ENCODE data around the gene RAB5A. TPM values are rescaled to one million over a fixed set of nuclear protein-coding genes. Genes with fewer than 3 reads are reported as not detected.
"Not testable (repeated sequence)": the region's sequence is repeated elsewhere in the genome, so short reads cannot be mapped to it uniquely, and the experiment has no call there.

RAB5A gene, protein sequence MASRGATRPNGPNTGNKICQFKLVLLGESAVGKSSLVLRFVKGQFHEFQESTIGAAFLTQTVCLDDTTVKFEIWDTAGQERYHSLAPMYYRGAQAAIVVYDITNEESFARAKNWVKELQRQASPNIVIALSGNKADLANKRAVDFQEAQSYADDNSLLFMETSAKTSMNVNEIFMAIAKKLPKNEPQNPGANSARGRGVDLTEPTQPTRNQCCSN
- total RNA-seq = 10 to 100 TPM; 39.8 to 61.2 (median 46.9) TPM
- polyA plus RNA-seq = 10 to 100 TPM; 24.6 to 65.8 TPM
- long read RNA-seq, donor 1, transcript RAB5A-201 (6 exons, 2,536 nt) = major isoform, 23 of 32 reads
- long read RNA-seq, donor 1, partial matches to known transcripts = 1 of 32 reads
- long read RNA-seq, donor 1, other reads (novel, unspliced or antisense) = 8 of 32 reads
- long read RNA-seq, donor 2, transcript RAB5A-201 (6 exons, 2,536 nt) = major isoform, 22 of 30 reads
- long read RNA-seq, donor 2, transcript RAB5A-208 (2 exons, 532 nt) = minor isoform, 7 of 30 reads
- long read RNA-seq, donor 2, partial matches to known transcripts = 0 of 30 reads
- long read RNA-seq, donor 2, other reads (novel, unspliced or antisense) = 0 of 30 reads
- long read RNA-seq, donor 3, transcript RAB5A-201 (6 exons, 2,536 nt) = major isoform, 41 of 49 reads
- long read RNA-seq, donor 3, partial matches to known transcripts = 2 of 49 reads
- long read RNA-seq, donor 3, other reads (novel, unspliced or antisense) = 5 of 49 reads

DNA sequence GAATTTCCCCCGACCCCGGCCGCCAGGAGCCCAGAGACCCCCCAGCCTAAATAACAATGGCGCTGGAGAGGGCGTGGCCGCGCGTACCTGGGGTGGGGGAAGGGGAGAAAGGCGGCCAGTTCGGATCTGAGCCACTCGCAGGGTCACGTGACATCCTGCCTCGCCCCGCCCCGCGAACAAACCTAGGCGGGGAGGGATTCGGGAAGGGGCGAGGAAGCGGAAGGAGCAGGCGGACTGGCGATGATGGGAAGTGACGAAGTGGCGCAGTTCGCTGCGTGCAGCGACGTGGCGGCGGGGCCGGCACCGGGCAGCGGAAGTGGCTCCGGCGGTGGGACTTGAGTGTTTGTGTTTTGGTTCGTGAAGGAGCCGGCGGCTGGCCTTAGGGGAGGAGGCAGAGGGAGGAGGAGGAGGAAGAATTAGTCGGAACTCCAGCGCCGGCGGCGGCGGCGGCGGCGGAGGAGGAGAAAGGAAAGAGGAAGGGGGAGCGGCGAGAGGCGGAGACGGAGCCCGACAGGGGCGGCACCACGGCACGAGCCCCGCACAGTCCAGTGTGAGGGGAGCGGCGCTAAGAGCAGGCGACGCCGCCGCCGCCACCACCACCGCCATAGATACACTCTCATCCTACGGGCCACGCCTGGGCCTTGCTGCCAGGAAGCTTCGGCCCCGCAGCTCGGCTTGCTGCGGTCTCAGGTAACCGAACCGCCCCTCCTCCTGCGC lies at the start of gene RAB5A:
Gene RAB5A, plus strand, starts transcription at position 266 of the 717 bp plus-strand sequence. CDS start 3,802 bp downstream, outside the sequence.
- peak within 1 kb of the TSS; percentile 92 to 96 for H3K27ac ChIP-seq
- peak; percentile 97 to 98 (median 97) for DNase-seq
- TF ChIP-seq EP300 (IDR thresholded peaks at IDR 0.05) (peak; percentile 93), POLR2A (IDR thresholded peaks at IDR 0.05) (peak; percentile 93), CTCF (IDR thresholded peaks at IDR 0.05) (peak in 2 of 3 donors; percentile 2 to 18)
- 0 to 1% (median 1%) methylated on average over 64 to 73 of the region's 73 CpGs for WGBS, 3 donors
- H3K36me3 ChIP-seq = no peaks in the 10 kb centered on the region
- intact Hi-C loops (cut with DNase I) = loop anchor here in 3 of 4 donors (1.0 to 10.0 kb wide), 4 partner anchors 88 to 238 kb away; partner anchors contain the start of genes KAT2B (in 2 of the 3) and SGO1 (in 1 of the 3)
- peak within 1 kb of the TSS; percentile 94 for H3K4me3 ChIP-seq
- H3K4me1 ChIP-seq (ENCODE audit: insufficient read depth) = peaks cover 4% of the 10 kb centered on the region
- H3K27me3 ChIP-seq = no peaks in the 10 kb centered on the region
- no peaks in the 10 kb centered on the region for H3K9me3 ChIP-seq

- Histone ChIP-seq H3K4me1 (ENCODE audit: insufficient read depth) (no peaks in the 10 kb centered on the region), H3K27me3 (no peaks in the 10 kb centered on the region), H3K27ac (no peak overlapping the region), H3K9me3 (no peaks in the 10 kb centered on the region), H3K4me3 (no peak overlapping the region), H3K36me3 (no peaks in the 10 kb centered on the region)
- DNase-seq = no peak
- intact Hi-C loops (cut with DNase I) = no loop called here
- WGBS, 3 donors = 10 to 35% (median 18%) methylated on average over 2 of the region's 2 CpGs
- TF ChIP-seq POLR2A (IDR thresholded peaks at IDR 0.05) (no peak), CTCF (IDR thresholded peaks at IDR 0.05) (no peak), EP300 (IDR thresholded peaks at IDR 0.05) (no peak)
Observed at GRCh38 chr3:19898721-19899120, 48.2 kb upstream of the RAB5A start.

- no peak for DNase-seq
Observed at GRCh38 chr3:19899264-19899663, 47.6 kb upstream of the RAB5A start.

DNA sequence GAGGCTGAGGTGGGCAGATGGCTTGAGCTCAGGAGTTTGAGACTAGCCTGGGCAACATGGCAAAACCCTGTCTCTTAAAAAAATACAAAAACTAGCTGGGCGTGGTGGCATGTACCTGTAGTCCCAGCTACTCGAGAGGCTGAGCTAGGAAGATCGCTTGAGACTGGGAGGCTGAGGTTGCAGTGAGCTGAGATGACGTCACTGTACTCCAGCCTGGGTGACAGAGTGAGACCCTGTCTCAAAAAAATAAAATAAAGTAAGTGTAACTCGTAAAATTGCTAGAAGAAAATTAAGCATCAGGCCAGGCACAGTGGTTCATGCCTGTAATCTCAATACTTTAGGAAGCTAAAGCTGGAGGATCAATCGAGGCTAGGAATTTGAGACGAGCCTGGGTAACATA lies 47.1 kb upstream of the RAB5A start:
- H3K27me3 ChIP-seq; H3K9me3 ChIP-seq; DNase-seq; H3K27ac ChIP-seq; H3K4me3 ChIP-seq; H3K36me3 ChIP-seq; intact Hi-C loops (cut with DNase I); H3K4me1 ChIP-seq (ENCODE audit: insufficient read depth): not testable (repeated sequence)
- 94% methylated on average over 7 of the region's 7 CpGs for WGBS, 3 donors

More at GRCh38 chr3:19899264-19899663, 47.6 kb upstream of the RAB5A start:
- no peaks in the 10 kb centered on the region for H3K9me3 ChIP-seq
- no peaks in the 10 kb centered on the region for H3K27me3 ChIP-seq
- intact Hi-C loops (cut with DNase I) = no loop called here
- H3K4me1 ChIP-seq (ENCODE audit: insufficient read depth) = no peaks in the 10 kb centered on the region
- no peak overlapping the region for H3K27ac ChIP-seq
- TF ChIP-seq CTCF (IDR thresholded peaks at IDR 0.05) (no peak), POLR2A (IDR thresholded peaks at IDR 0.05) (no peak), EP300 (IDR thresholded peaks at IDR 0.05) (no peak)
- H3K36me3 ChIP-seq = no peaks in the 10 kb centered on the region
- no peak overlapping the region for H3K4me3 ChIP-seq
- 95 to 100% (median 96%) methylated on average over 2 of the region's 2 CpGs for WGBS, 3 donors

Measured in ovary (tissue), 10 donors.